Cortex of kidney (tissue), 1 donor: ENCODE results near the gene MTG1.
"Not testable (repeated sequence)": the region's sequence is repeated elsewhere in the genome, so short reads cannot be mapped to it uniquely, and the experiment has no call there.

ENCODE experiments used
- DNase-seq: peaks from one replicate; lab custom pipeline; 2025; lab: John Stamatoyannopoulos, UW

Gene MTG1

GRCh38 chr10:133378251-133379096 lies 15.5 kb upstream of the MTG1 start:
- no peak for DNase-seq

DNA sequence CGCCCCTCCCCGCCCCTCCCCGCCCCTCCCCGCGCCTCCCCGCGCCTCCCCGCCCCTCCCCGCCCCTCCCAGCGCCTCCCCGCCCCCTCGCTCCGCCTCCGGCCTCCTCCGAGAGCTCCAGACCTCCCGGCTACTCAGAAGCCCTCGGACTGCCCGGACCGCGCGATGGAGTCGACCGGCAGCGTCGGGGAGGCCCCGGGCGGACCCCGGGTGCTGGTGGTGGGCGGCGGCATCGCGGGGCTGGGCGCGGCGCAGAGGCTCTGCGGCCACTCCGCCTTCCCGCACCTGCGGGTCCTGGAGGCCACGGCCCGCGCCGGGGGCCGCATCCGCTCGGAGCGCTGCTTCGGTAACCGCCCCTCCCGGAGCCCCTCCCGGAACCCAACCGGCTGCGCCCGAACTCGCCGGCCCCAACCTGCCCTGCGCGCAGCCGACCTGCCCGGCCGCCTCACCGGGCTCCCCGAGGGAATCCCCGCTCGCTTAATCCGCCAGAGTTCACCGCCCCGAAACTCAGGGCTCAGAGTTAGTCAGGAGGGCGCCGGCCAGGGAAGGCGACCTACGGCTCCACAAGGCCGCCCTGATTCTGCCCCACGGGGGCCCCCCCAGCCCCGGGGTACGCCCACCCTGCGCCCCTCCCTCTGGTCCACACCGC lies 14.7 kb upstream of the MTG1 start, which contains the start of gene PAOX:
PAOX (plus strand) TSS at position 111 of the 649 bp plus-strand sequence; CDS start at position 166, 55 bp downstream.
- no peak for DNase-seq

DNA sequence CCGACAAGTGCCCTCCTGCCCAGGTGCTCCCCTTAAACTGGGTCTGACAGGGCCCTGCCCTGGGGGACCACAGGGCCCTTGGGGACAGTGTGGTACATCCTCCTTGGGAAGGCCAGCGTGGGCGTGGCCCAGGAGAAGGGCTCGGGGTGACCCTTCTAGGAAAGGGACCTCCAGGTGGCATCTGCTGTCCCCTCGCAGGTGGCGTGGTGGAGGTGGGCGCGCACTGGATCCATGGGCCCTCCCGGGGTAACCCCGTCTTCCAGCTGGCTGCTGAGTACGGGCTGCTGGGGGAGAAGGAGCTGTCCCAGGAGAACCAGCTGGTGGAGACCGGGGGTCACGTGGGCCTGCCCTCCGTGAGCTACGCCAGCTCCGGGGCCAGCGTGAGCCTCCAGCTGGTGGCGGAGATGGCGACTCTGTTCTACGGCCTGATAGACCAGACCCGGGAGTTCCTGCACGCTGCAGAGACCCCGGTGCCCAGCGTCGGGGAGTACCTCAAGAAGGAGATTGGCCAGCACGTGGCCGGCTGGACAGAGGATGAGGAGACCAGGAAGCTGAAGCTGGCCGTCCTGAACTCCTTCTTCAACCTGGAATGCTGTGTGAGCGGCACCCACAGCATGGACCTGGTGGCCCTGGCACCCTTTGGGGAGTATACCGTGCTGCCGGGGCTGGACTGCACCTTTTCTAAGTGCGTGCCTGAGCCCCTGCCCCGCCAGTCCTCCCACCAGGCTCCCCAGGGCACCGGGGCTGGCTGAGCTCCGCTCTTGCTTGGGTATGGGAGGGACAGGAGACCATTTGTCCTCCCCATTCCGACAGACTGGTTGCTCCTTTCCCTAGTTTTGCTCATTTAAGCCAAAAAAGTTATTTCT lies 13.9 kb upstream of the MTG1 start:
- no peak for DNase-seq

GRCh38 chr10:133381036-133381435 lies 12.9 kb upstream of the MTG1 start:
- DNase-seq: no peak

- no peak for DNase-seq
Measured at GRCh38 chr10:133383551-133383950, 10.4 kb upstream of the MTG1 start.

GRCh38 chr10:133384071-133384470 lies 9.9 kb upstream of the MTG1 start:
- DNase-seq: no peak

GRCh38 chr10:133385214-133385613 lies 8.7 kb upstream of the MTG1 start:
- no peak for DNase-seq

GRCh38 chr10:133386951-133387350 lies 7.0 kb upstream of the MTG1 start:
- not testable (repeated sequence) for DNase-seq

DNA sequence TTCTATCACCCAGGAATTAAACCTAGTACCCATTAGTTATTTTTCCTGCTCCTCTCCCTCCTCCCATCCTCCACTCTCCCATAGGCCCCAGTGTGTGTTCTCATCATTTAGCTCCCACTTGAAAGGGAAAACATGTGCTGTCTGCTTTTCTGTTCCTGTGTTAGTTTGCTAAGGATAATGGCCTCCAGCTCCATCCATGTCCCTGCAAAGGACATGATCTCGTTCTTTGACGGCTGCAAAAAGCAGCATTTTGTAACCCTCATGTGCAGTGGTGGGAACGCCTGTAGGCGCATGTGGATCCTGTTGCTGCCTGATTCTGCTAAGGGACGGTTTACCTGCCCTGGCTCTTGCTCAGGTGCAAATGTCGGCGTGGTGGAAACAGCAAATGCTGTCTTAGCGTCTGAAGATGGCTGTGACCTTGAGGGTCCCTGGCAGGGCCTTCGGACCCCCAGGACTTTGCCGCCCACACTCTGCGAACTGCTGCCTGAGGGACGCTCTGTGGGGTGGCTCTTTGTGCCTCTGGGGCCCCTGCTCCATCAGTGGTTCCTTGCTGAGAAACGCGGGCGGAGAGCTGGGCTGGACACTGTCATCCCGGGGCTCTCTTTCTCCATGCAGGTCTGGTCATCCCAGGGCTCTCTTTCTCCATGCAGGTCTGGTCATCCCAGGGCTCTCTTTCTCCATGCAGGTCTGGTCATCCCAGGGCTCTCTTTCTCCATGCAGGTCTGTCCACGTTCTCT lies 5.6 kb upstream of the MTG1 start:
- no peak for DNase-seq

- no peak for DNase-seq
Measured at GRCh38 chr10:133388973-133389818, 4.8 kb upstream of the MTG1 start.

DNA sequence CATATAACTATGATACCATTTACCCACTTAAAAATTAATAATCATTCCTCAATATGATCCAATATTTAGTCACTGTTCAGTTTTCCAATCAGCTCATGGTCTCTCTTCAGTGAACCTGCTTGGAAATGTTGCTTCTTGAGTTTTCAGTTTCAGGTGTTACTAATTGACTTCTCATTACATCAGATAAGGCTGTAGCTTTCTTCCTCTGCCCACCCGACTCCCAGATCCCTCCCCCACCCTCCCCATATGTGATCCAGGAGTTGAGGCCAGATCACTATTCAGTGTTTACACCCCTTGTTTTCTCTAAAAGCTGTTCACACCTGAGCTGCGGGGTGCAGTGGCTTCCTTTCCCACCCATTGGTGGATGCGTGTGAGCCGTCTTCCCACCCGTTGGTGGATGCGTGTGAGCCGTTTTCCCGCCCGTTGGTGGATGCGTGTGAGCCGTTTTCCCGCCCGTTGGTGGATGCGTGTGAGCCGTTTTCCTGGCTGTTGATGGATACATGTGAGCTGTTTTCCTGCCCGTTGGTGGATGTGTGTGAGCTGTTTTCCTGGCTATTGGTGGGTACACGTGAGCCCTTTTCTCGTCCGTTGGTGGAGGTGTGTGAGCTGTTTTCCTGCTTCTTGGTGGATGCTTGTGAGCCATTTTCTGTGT lies 3.2 kb upstream of the MTG1 start:
- no peak for DNase-seq

- no peak for DNase-seq
Measured at GRCh38 chr10:133391249-133391635, 2.7 kb upstream of the MTG1 start.

DNA sequence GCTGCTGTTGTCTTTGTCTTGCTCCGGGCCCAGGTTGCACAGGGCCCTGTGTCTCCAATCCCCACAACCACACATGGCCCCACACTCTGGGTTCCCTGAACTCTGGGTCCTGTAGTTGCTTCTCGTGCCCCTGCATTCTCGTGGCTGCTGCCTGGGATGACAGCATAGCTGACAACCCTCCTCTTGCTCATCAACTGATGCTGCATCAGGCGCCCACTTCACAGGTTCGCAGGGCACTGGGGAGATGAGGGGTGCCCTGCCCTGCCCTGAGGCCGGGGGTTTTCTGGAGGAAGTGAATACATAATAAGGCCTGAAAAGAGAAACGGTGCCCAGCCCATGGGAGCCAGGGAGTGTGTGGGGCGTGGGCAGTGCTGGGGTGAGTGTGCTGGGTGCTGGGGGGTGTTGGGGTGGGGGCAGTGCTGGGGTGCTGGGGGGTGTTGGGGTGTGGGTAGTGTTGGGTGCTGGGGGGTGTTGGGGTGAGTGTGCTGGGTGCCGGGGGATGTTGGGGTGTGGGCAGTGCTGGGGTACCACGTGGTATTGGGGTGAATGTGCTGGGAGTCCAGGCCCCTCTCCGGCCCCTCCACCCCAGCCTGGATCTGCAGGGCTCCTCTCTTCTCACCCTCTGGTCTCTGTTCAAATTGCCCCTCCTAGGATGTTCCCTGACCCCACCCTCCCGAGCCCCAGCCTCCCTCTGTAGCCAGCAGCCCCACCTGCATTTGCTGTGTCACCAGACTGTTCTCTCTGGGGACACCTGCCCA lies 2.0 kb upstream of the MTG1 start:
- no peak for DNase-seq

DNA sequence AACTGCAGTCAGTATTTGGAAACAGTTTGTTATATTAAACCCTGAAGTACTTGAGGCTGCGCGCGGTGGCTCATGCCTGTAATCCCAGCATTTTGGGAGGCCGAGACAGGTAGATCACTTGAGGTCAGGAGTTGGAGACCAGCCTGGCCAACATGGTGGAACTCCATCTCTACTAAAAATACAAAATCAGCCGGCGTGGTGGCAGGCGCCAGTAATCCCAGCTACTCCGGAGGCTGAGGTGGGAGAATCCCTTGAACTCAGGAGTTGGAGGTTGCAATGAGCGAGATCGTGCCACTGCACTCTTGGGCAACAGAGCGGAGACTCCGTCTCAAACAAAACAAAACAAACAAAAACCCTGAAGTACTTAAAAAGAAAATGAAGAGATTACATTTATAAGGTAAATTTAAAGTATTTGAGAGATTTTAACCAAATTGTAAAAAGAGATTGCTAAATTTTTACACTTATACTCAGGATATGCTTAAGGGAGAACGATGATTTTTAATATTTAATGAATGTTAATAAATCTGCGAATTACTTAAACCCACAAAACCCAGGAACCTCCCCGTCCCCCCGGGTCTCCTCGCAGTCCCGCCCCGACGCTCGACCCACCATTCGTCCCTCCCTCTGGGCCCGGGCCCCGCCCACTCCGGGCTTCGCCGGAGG lies 425 bp upstream of the MTG1 start:
- DNase-seq: no peak

GRCh38 chr10:133394801-133395221 lies 854 bp downstream of the MTG1 start:
- DNase-seq: no peak

DNA sequence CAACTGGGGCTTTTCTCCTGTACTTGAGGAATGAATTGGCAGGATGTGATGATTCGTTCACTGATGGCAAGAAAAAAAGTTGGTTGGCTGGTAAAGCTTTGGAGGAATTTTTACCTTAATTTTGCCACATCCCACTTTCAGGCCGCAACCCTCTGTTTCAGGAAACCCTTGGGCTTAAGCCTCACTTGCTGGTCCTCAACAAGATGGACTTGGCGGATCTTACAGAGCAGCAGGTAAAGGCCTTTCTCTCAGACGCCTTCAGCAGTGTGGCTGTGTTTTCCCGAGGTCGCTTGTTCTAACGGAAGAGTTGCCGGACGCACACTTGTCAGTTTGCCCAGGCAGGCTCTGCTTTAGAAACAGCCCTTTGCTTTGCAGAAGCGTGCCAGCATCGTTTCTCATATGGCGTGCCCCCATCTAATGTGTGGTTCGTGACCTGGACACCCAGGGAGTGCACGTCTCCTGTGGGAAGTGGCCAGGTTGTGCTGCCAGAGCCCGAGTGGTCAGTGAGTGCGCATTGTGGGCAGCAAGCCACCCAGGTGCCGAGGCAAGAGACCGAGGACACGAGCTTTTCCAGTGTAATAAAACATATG lies 2.2 kb downstream of the MTG1 start:
- DNase-seq: no peak

DNA sequence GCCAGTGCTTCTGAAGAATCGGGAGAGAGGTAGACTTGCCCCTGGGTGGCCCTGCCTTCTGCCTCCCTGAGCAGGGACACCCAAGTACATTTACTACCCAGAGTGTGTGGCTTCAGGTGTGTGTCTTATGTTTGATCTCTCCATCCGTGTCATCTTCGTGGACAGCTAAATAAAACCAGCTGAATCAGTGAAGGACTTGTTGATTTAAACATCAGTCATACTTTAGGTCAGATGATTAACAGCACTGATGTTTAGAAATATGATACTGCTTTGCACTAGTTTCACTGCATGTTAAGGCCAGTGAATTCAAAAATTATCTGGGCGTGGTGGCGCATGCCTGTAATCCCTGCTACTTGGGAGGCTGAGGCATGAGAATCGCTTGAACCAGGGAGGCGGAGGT lies 4.0 kb downstream of the MTG1 start:
- no peak for DNase-seq

- no peak for DNase-seq
Measured at GRCh38 chr10:133399123-133399601, 5.2 kb downstream of the MTG1 start.
